Psoas muscle (tissue), 8 donors: ENCODE data around the gene CACNA1S. TPM values are rescaled to one million over a fixed set of nuclear protein-coding genes. Genes with fewer than 3 reads are reported as not detected.

Experiments used
- ATAC-seq, 4 donors: fragments of 200-7000 bp; cut with Tn5 transposase; one replicate each; pipeline ENCODE4 v1.9.1; 2020; ENCODE audit warnings: moderate library complexity in 3 of 4, mild to moderate bottlenecking in 2 of 4
- DNase-seq, 2 donors: peaks; one replicate each; pipeline ENCODE4 v3.0.0-alpha.2; 2020
- H3K27ac ChIP-seq: fragments of 200-600 bp; one replicate; pipeline ENCODE4 v1.8.0; 2022
- H3K27me3 ChIP-seq, 3 donors: fragments of 200-600 bp in 1 of 3; one replicate each; pipeline versions ENCODE4 v1.6.1 to v1.8.0; 2013 to 2022; ENCODE audit warnings: low read length in 2 of 3, mild to moderate bottlenecking in 2 of 3, moderate library complexity in 1 of 3; ENCODE audit not compliant: insufficient read depth in 3 of 3
- H3K36me3 ChIP-seq, 2 donors: fragments of 200-600 bp in 1 of 2; one replicate each; pipeline versions ENCODE4 v1.6.1 to v1.8.0; 2013 to 2022; ENCODE audit warnings: low read depth in 1 of 2, mild to moderate bottlenecking in 1 of 2, moderate library complexity in 1 of 2; ENCODE audit not compliant: insufficient read depth in 1 of 2
- H3K4me1 ChIP-seq: fragments of 200-600 bp; one replicate; pipeline ENCODE4 v1.8.0; 2022
- H3K4me3 ChIP-seq: fragments of 200-600 bp; one replicate; pipeline ENCODE4 v1.8.0; 2022; ENCODE audit warnings: mild to moderate bottlenecking
- H3K9me3 ChIP-seq: fragments of 200-600 bp; one replicate; pipeline ENCODE4 v1.8.0; 2022
- WGBS, 3 donors: extraction: QIAGEN DNeasy Blood & Tissue Kit; methylation state at CpG; one replicate each; pipeline versions ENCODE4 v1.1.6 to v1.1.7; 2013; 5-methylcytosine and 5-hydroxymethylcytosine counted together
- intact Hi-C, 2 donors: fragments of 100-400 bp; cut with DNase I; formaldehyde crosslinking; loops; one replicate each; pipeline versions ENCODE4 v1.11.0 to v1.14.2; 2022
- polyA plus RNA-seq, 3 donors: library from polyadenylated mRNA; stranded (reverse); fragments of 200-250 nt; gene quantifications; one replicate each; pipeline ENCODE4 v1.2.3, GENCODE V29; 2013
- total RNA-seq, 4 donors: library from RNA; stranded (reverse); fragmentation: NEBNext Ultra II Directional in 2 of 4; extraction: Animal tissue kit (Norgen Biotek cat#: 25700) in 2 of 4; gene quantifications; one replicate each; pipeline versions ENCODE4 v1.2.1 to v1.2.4, GENCODE V29; 2021 to 2023
- TF ChIP-seq, protein P1 (sequence below): fragments of 200-600 bp; IDR thresholded peaks from one replicate; pipeline ENCODE4 v1.8.0; 2022; ENCODE audit warnings: antibody characterized with exemption
- donor health status: healthy with polysubstance abuse.
- donor health status: DM: no; HTN: no; CAD: no; lungs with moderate emphysema.
- donor health status: Bipolar disorder and iron deficiency.
- donor health status: healthy.
- donor health status: DM: yes; HTN: yes; CAD: no.
- donor health status: DM: no; HTN: no; CAD: no.
- donor health status: DM: no; HTN: no; CAD: no.
- donor health status: DM: yes; HTN: yes; CAD: no.

The CACNA1S gene
- total and polyA plus RNA-seq, 7 donors = 11.9 to 269 (median 56.3) TPM

GRCh38 chr1:201091256-201091655, 21.0 kb downstream of the CACNA1S start:
- ATAC-seq (no peak), DNase-seq (peak in 1 of 2 donors; percentile 17)
- Histone ChIP-seq H3K4me1 (peaks cover 56% of the 10 kb centered on the region), H3K9me3 (no peaks in the 10 kb centered on the region), H3K27ac (peak overlapping the region; percentile 69), H3K36me3 (peaks cover 0 to 60% of the 10 kb centered on the region in 2 donors), H3K27me3 (no peaks in the 10 kb centered on the region), H3K4me3 (no peak overlapping the region)
- WGBS, 3 donors = 74 to 90% (median 75%) methylated on average over 4 of the region's 4 CpGs
- intact Hi-C loops = no loop called here
- TF ChIP-seq, protein P1, sequence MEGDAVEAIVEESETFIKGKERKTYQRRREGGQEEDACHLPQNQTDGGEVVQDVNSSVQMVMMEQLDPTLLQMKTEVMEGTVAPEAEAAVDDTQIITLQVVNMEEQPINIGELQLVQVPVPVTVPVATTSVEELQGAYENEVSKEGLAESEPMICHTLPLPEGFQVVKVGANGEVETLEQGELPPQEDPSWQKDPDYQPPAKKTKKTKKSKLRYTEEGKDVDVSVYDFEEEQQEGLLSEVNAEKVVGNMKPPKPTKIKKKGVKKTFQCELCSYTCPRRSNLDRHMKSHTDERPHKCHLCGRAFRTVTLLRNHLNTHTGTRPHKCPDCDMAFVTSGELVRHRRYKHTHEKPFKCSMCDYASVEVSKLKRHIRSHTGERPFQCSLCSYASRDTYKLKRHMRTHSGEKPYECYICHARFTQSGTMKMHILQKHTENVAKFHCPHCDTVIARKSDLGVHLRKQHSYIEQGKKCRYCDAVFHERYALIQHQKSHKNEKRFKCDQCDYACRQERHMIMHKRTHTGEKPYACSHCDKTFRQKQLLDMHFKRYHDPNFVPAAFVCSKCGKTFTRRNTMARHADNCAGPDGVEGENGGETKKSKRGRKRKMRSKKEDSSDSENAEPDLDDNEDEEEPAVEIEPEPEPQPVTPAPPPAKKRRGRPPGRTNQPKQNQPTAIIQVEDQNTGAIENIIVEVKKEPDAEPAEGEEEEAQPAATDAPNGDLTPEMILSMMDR = no peak

DNA sequence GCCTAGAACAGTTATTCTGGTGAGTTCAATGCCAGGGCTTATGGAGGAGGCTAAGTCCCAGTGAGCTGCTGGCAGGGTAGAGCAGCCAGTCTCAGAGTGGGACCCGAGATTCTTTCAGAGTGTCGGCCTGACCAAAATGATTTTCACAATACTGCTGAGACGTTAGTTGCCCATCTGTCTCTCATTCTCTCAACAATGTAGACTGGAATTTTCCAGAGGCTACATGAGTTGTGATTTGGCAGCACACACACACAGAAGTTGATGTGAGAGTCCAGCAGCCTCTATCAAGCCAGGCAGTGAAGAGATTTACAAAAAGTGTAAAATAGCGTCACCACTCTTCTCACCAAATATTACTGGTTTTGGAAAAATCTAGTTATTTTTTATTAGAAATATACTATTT, 21.7 kb downstream of the CACNA1S start:
- ATAC-seq (peak in 1 of 4 donors; percentile 29), DNase-seq (peak in 1 of 2 donors; percentile 26)
- intact Hi-C loops = loop anchor here in 1 of 2 donors (1.0 kb wide), 1 partner anchor 24 kb away; no protein-coding TSS in a partner anchor
- Histone ChIP-seq H3K9me3 (no peaks in the 10 kb centered on the region), H3K27ac (peak overlapping the region; percentile 69), H3K27me3 (no peaks in the 10 kb centered on the region), H3K36me3 (peaks cover 0 to 66% of the 10 kb centered on the region in 2 donors), H3K4me3 (no peak overlapping the region), H3K4me1 (peaks cover 52% of the 10 kb centered on the region)
- TF ChIP-seq, protein P1 = no peak
- 23 to 34% (median 31%) methylated on average over 4 of the region's 4 CpGs for WGBS, 3 donors

GRCh38 chr1:201089596-201089995, 22.6 kb downstream of the CACNA1S start:
- WGBS, 3 donors = 42 to 62% (median 50%) methylated on average over 5 of the region's 5 CpGs
- H3K4me1 ChIP-seq = peaks cover 42% of the 10 kb centered on the region
- no peak overlapping the region for H3K4me3 ChIP-seq
- TF ChIP-seq, protein P1 = no peak
- H3K36me3 ChIP-seq = peaks cover 0 to 75% of the 10 kb centered on the region in 2 donors
- no peak for ATAC-seq
- intact Hi-C loops = no loop called here
- DNase-seq = peak in 1 of 2 donors; percentile 19
- no peaks in the 10 kb centered on the region for H3K27me3 ChIP-seq
- H3K9me3 ChIP-seq = no peaks in the 10 kb centered on the region
- peak overlapping the region; percentile 69 for H3K27ac ChIP-seq

DNA sequence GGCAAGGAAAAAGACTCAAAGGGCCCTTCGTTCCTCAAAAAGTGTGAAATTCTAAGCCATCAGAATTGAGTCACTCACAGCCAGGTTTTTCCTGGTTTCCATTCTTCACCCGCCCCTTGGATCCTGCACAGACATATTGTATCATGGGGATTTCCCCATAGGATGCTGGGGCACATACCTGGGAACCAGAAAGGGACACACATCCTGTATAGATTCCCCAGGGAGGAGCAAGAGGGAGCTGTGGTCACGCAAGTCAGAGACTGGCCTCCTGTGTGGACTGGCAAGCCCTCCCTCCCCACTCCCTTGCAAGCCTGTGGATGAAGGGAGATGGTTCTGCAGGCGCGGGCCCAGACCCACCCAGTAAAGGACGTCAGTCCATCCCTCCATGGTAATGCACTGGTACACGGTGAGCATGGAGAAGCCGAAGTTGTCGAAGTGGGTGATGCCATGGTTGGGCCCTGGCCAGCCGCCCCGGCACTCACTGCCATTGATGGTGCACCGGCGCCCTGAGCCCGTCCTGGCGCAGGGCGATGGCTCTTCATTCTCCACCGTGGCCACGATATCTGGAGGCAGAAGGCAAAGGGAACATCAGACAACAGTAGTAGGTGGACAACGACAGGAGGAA, 23.2 kb downstream of the CACNA1S start:
- no peaks in the 10 kb centered on the region for H3K27me3 ChIP-seq
- WGBS, 3 donors = 68 to 78% (median 74%) methylated on average over 19 of the region's 19 CpGs
- ATAC-seq = peak in 2 of 4 donors; percentile 31 to 46
- intact Hi-C loops = no loop called here
- DNase-seq = no peak
- H3K4me3 ChIP-seq = no peak overlapping the region
- H3K36me3 ChIP-seq = peaks cover 0 to 81% of the 10 kb centered on the region in 2 donors
- TF ChIP-seq, protein P1 = no peak
- H3K4me1 ChIP-seq = peaks cover 36% of the 10 kb centered on the region
- H3K27ac ChIP-seq = peak overlapping the region; percentile 69
- H3K9me3 ChIP-seq = no peaks in the 10 kb centered on the region
